HG02588 (cell line): ENCODE data around the gene MN1.

Experiments used
- ATAC-seq: cut with Tn5 transposase; IDR thresholded peaks from one replicate; pipeline ENCODE4 v1.9.1; 2021; ENCODE audit warnings: mild to moderate bottlenecking, moderate library complexity; ENCODE audit not compliant: unreplicated experiment

Gene MN1

GRCh38 chr22:27786291-27786932 is 15.1 kb downstream of the MN1 start:
- ATAC-seq: no peak

GRCh38 chr22:27785831-27786230 is 15.7 kb downstream of the MN1 start:
- ATAC-seq: no peak

DNA sequence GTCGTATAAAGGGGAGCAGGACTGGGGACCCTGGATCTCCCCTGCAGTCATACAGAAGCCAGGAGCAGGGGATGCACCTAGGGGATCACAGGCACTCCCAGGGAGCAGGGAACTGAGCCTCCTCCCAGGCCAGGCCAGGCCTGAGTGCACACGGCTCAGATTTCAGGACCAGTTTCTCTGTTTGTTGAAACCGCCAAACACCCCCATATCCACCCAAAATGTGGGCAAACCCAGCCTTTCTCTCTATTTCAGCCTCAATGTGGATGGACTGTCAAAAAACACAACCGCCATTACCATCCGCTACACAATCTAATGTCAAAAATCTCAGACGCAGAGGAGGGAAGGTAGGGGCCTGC is 17.5 kb downstream of the MN1 start:
- no peak for ATAC-seq

DNA sequence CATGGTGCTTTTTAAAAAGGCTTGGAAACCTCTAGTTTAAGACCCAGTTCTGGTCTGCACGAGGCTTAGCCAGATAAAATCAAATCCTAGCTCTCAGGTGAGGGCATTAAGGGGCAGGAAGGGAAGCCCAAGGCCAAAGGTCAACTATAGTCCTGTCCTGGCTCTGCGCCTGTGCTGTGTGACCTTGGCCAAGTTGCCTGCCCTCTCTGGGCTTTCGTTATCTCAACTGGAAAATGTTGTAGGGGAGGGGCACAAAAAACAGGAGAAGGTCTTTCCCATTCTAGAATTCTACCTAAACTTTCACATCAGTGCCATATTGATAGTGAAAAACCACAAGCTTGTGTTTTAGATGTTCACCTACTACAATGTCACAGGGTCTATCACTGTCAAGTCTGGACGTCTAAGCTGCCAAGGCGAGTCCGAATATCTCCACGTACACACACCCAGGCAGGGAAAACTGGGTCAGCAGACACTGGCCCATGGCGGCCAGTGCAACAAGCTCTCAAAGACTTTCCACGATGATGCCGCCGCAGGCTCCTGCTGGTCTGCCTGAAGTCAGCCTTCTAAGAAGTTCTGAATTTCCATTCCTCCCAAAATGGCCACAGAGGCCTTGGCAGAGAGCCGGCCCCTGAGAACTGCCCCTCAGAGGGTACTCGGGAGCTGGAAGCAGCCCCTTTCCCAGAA is 18.0 kb downstream of the MN1 start:
- ATAC-seq: no peak

GRCh38 chr22:27782088-27782487 is 19.5 kb downstream of the MN1 start:
- no peak for ATAC-seq

GRCh38 chr22:27780161-27780575 is 21.4 kb downstream of the MN1 start:
- ATAC-seq: no peak

- no peak for ATAC-seq
Measured at GRCh38 chr22:27779643-27780042, 21.9 kb downstream of the MN1 start.

DNA sequence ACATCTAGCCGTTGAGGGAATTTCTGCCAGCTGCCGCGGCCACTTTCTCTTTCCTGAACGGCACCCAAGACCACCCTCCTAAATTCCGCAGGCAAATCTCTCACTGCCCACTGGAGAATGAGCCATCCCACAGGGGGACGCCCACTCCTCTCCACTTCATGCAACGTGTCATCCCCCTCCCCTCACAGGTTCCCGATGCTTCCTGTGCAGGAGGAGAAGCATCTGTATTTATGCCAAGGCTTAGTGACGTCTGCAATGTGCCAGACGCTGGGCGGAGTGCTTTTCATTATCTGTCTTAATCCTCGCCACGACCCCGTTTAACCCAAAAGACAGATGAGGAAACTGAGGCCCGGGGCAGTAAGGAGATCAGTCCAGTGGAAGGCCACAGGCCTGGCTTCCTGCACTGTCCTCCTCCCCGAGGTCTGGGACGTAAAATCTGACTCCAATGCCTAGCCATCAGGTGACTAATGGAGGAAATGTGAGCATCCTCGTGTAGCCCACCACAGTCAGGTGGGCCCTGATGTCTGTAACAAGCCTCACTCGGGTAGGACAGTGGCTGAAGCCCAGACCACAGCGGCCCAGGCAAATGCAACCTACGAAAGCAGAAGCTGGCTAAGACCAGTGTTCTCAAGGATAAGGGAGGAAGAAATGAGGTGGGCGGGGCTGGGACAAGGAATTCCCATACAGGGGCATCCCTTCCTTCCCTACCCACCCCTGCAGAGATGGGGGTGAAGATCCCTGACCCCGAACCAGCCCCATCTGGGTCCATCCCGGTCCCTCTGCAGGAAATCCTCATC is 23.1 kb downstream of the MN1 start:
- no peak for ATAC-seq

- no peak for ATAC-seq
Measured at GRCh38 chr22:27777128-27777527, 24.4 kb downstream of the MN1 start.

- ATAC-seq: no peak
Measured at GRCh38 chr22:27776650-27776958, 25.0 kb downstream of the MN1 start.

DNA sequence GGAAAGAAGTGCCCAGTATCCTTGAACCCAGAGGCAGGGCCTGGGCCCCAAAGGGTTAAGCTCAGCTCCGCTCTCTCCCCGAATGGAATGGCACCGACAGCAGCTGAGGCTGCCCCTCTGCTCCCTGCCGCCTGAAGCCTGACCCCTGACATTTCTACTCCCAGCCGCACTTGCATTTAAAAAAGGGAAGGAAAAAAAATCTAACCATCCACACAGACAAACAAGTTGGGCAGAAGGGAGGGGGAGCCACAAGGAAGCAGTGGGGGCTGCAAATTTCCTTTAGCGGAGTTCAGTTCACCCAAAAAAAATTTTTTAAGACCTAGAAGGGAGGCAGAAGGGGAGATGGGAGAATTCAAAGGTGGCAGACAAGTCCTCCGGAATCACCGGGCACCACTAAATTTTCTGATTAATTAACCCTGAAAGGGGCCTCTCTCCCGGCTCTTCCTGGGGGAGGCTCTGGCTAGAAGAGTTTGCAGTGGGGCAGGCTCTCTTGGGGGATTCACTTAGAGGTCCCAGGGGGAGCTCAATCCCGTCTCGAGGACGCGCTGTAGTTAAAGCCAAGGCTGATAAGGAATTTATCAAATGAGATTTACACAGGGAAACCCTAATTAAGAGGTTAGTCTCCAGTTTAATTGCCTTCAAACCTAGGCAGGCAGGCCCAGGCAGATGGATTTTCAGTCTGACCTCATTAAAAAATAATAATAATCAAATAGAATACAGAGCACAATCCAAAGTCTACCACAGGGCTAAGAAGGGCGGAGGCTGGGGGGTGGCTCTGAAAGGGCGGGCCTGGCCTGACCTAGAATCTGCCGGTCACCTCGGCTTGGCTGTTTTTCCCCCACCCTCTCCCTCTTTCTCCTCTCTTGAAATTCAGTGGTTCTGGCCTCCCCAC is 25.6 kb downstream of the MN1 start:
- ATAC-seq: no peak

DNA sequence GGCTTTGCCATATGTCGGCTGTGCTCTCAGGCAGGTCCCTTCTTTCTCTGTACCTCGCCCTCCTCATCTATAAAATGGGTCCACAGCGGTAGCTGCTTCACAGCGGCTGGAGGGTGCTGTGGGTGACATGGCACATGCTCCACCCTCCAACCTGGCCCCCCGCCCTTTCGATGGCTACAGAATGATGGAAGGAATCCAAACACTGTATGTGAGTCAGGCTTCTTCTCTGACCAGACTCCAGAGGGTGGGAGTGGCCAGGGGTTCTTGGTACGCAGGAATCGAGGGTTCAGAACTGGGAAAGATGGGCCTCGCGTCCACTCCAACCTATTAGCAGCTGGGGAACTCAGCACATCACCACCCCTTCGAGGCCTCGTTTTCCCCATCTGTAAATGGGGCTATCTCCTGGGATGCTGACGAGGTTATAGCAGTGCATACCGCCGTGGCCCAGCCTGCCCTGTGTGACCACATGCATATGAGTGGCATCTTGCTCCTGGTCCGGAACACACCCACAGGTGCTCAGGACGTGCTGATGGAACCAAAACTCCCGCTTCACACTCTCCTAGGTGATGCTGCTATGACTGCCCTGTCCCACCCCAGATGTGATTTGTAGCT is 26.4 kb downstream of the MN1 start:
- ATAC-seq: no peak

GRCh38 chr22:27774200-27774599 is 27.4 kb downstream of the MN1 start:
- ATAC-seq: no peak

DNA sequence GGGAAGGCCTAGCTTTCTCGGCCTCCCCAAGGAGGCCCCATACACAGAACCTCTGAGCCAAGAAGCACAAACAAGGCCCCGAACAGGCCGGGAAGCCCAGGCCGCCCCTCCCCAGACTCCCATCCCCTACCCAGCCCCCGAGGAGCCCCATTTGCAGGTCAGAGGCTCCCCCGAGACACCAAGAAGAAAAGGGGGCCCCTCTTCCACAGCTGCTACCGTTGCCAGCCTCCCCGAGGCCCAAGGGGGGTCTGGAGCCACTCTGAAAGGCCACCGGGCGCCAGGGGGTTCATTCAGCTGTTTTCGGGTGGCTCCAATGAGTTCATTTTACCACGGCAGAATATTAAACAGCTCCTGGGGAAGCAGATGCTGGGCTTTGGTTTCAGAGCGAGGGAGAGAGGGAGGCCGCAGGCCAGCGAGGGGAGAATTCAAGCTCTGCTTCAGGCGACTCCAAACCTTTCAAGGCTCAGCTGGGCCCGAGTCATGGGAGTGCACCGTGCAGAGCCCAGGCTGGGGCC is 28.5 kb downstream of the MN1 start:
- no peak for ATAC-seq

DNA sequence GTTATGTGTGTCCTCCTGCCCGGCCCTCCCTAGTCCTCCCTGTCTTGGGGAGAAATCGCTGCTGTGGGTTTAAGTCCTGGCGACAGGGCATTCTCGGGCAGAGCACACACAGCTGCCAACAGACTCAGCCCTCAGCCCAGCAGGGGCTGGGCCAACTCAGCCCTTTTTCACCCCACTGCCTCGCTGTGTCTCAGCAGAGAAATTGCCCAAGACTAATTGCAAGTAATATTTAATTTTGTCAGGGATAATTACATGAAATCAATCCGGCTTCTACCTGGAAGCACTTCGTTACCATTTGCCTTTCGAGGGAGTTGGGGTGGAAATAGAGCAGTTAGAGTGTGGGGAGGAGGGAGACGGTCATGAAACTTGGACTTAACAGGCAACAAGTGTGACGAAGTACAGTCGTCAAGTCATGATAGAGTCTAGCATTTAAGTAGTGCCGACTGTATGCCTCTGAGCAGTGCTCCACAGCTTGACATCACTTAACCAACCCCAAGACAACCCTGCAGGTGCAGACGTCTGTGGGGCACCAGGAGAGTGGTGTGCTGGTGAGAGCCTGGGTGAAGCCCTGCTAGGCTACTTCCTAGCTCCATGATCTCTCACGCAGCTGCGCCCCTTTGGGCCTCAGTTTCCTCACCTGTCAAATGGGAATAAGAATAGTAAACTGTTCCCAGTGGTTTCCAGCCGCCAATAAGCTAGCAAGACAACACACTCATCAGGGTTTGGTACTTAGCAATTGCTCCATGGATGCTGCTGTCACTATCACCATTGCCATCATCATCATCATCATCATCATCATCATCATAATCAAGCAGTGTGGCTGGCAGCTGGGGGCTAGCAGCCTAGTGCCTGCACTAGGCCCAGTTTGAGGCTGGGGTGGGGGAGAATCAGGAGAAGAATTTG is 29.2 kb downstream of the MN1 start:
- ATAC-seq: no peak

DNA sequence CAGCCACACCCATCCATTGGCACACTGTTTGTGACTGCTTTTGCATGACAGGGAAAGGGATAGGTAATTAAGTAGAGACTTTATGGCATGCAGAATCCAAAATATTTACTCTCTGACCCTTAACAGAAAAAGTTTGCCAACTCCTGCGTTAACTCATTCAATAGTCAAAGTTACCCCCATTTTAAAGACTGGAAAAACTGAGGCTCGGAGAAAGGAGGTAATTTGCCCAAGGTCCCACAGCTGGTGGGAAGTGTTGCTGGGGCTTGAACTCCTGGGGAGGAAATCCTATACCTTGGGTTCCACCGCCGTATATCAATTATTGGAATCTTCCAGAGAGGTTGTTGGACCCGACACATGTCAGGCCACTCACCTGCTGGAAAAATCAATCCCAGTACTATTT is 29.9 kb downstream of the MN1 start:
- ATAC-seq: no peak

GRCh38 chr22:27769012-27769411 is 32.5 kb downstream of the MN1 start:
- no peak for ATAC-seq

GRCh38 chr22:27768027-27768653 is 33.4 kb downstream of the MN1 start:
- no peak for ATAC-seq

GRCh38 chr22:27766679-27767078 is 34.9 kb downstream of the MN1 start:
- no peak for ATAC-seq
